WTC11 (cell line): ENCODE data around the gene GPALPP1. TPM values are rescaled to one million over a fixed set of nuclear protein-coding genes. Genes with fewer than 3 reads are reported as not detected.

ENCODE experiments used
- ATAC-seq: fragments of 200-7000 bp; cut with Tn5 transposase; 2 replicates; pipeline ENCODE4 v1.10.0; 2021; ENCODE audit warnings: mild to moderate bottlenecking, moderate library complexity
- CTCF ChIA-PET: fragments of 300-600 bp; sonication (Branson Sonifier 250); formaldehyde crosslinking; loops from one replicate; lab custom pipeline; 2021; ENCODE audit warnings: antibody characterized with exemption; lab: Charles Lee
- POLR2A ChIA-PET: fragments of 350-600 bp; sonication (Branson Sonifier 250); formaldehyde crosslinking; loops from one replicate; lab custom pipeline; 2021; ENCODE audit warnings: antibody characterized with exemption; lab: Charles Lee
- DNase-seq: peaks from one replicate; pipeline ENCODE4 v3.0.0; 2021; ENCODE audit warnings: low spot score
- H3K27ac Mint-ChIP-seq: 2 replicates; pipeline ENCODE4 v1.8.0; 2021; ENCODE audit warnings: mixed read lengths
- H3K27me3 Mint-ChIP-seq: 2 replicates; pipeline ENCODE4 v1.8.0; 2021; ENCODE audit warnings: low read depth, mild to moderate bottlenecking, moderate library complexity, mixed read lengths
- H3K36me3 Mint-ChIP-seq: 2 replicates; pipeline ENCODE4 v1.8.0; 2021; ENCODE audit warnings: mixed read lengths
- H3K4me1 Mint-ChIP-seq: 2 replicates; pipeline ENCODE4 v1.8.0; 2022; ENCODE audit warnings: mixed read lengths
- H3K4me3 Mint-ChIP-seq: 2 replicates; pipeline ENCODE4 v1.8.0; 2021; ENCODE audit warnings: mild to moderate bottlenecking, moderate library complexity, mixed read lengths
- H3K9me3 Mint-ChIP-seq: 2 replicates; pipeline ENCODE4 v1.8.0; 2021; ENCODE audit warnings: mixed read lengths
- AFF4 ChIP-seq: sonication (generic); formaldehyde crosslinking; IDR thresholded peaks from 2 replicates; pipeline ENCODE4 v1.8.1; 2023; ENCODE audit warnings: mild to moderate bottlenecking, missing genetic modification reagents, borderline replicate concordance
- CTCF ChIP-seq: fragments of 200-600 bp; IDR thresholded peaks from 2 replicates; pipeline ENCODE4 v1.8.0; 2022; ENCODE audit warnings: antibody characterized with exemption
- EMX1 ChIP-seq: fragments of 250-450 bp; sonication (Bioruptor Pico); IDR thresholded peaks from 2 replicates; pipeline ENCODE4 v1.8.0; 2021; ENCODE audit warnings: mild to moderate bottlenecking
- ERG ChIP-seq: fragments of 250-450 bp; sonication (Bioruptor Pico); IDR thresholded peaks from 2 replicates; pipeline ENCODE4 v1.8.0; 2021; ENCODE audit warnings: mild to moderate bottlenecking
- HMGXB4 ChIP-seq: sonication (generic); formaldehyde crosslinking; IDR thresholded peaks from 2 replicates; pipeline ENCODE4 v1.8.1; 2023; ENCODE audit warnings: mild to moderate bottlenecking, moderate library complexity, missing genetic modification reagents
- IRF2 ChIP-seq: sonication (generic); formaldehyde crosslinking; IDR thresholded peaks from 2 replicates; pipeline ENCODE4 v1.8.0; 2022; ENCODE audit warnings: low read depth, missing genetic modification reagents, borderline replicate concordance
- NR1H2 ChIP-seq: sonication (generic); formaldehyde crosslinking; IDR thresholded peaks from 2 replicates; pipeline ENCODE4 v1.9.0; 2021; ENCODE audit warnings: mild to moderate bottlenecking, moderate library complexity, missing genetic modification reagents
- RORB ChIP-seq: fragments of 250-450 bp; sonication (Bioruptor Pico); IDR thresholded peaks from 2 replicates; pipeline ENCODE4 v1.9.0; 2021; ENCODE audit warnings: mild to moderate bottlenecking
- USF1 ChIP-seq: sonication (generic); formaldehyde crosslinking; IDR thresholded peaks from 2 replicates; pipeline ENCODE4 v1.8.0; 2022; ENCODE audit warnings: mild to moderate bottlenecking, missing genetic modification reagents
- ZNF263 ChIP-seq: sonication (generic); formaldehyde crosslinking; IDR thresholded peaks from 2 replicates; pipeline ENCODE4 v1.8.1; 2022; ENCODE audit warnings: low read depth, mild to moderate bottlenecking, moderate library complexity, missing genetic modification reagents
- ZNF425 ChIP-seq: fragments of 250-450 bp; sonication (Bioruptor Pico); conservative IDR thresholded peaks from 2 replicates; pipeline ENCODE4 v1.9.0; 2021; ENCODE audit warnings: mild to moderate bottlenecking
- ZNF532 ChIP-seq: fragments of 250-450 bp; sonication (Bioruptor Pico); IDR thresholded peaks from 2 replicates; pipeline ENCODE4 v1.9.0; 2021; ENCODE audit warnings: mild to moderate bottlenecking, borderline replicate concordance
- ZSCAN18 ChIP-seq: fragments of 250-450 bp; sonication (Bioruptor Pico); IDR thresholded peaks from 2 replicates; pipeline ENCODE4 v2.1.2; 2022; ENCODE audit warnings: mild to moderate bottlenecking, moderate library complexity
- total RNA-seq: library from RNA; stranded (reverse); gene quantifications from 3 replicates; pipeline ENCODE4 v1.2.3, GENCODE V29; 2021

Gene GPALPP1
- total RNA-seq, 1 experiment from 2014 or later: 28.9 TPM

GRCh38 chr13:45068036-45069001 lies 79.0 kb downstream of the GPALPP1 start (continued):
- TF ChIP-seq ZSCAN18 (CRISPR knock-in tag): no peak
- no peak for TF ChIP-seq NR1H2 (CRISPR knock-in tag)
- TF ChIP-seq IRF2 (CRISPR knock-in tag): no peak
- no peak for TF ChIP-seq CTCF
- no peak for TF ChIP-seq ZNF425 (CRISPR knock-in tag)
- TF ChIP-seq AFF4 (CRISPR knock-in tag): no peak
- TF ChIP-seq RORB: no peak
- no peak for TF ChIP-seq HMGXB4 (CRISPR knock-in tag)

- POLR2A ChIA-PET: no interaction called here
- no peak overlapping the region for H3K27ac Mint-ChIP-seq
- H3K27me3 Mint-ChIP-seq: no peaks in the 10 kb centered on the region
- no peaks in the 10 kb centered on the region for H3K36me3 Mint-ChIP-seq
- CTCF ChIA-PET: no interaction called here
- no peak overlapping the region for H3K4me3 Mint-ChIP-seq
- peak; percentile 24 for DNase-seq
- peak; percentile 55; the same call in 1 of the 2 replicates for ATAC-seq
- peaks cover 12% of the 10 kb centered on the region for H3K4me1 Mint-ChIP-seq
- H3K9me3 Mint-ChIP-seq: no peaks in the 10 kb centered on the region
- TF ChIP-seq ZNF532 (CRISPR knock-in tag): no peak
- TF ChIP-seq EMX1: no peak
- TF ChIP-seq USF1 (CRISPR knock-in tag): no peak
- TF ChIP-seq ERG (CRISPR knock-in tag): no peak
- TF ChIP-seq RORB: no peak
- TF ChIP-seq ZNF263 (CRISPR knock-in tag): no peak
- TF ChIP-seq HMGXB4 (CRISPR knock-in tag): no peak
These were observed 84.5 kb downstream of the GPALPP1 start for GRCh38 chr13:45073809-45074208.
